GM21447 (cell line): Measurements from ENCODE around the gene CACNA2D4.

Experiments used
- ATAC-seq: cut with Tn5 transposase; IDR thresholded peaks from one replicate; pipeline ENCODE4 v1.9.1; 2021; ENCODE audit not compliant: unreplicated experiment

CACNA2D4 gene

GRCh38 chr12:1793426-1794210 is 124.8 kb downstream of the CACNA2D4 start:
- no peak for ATAC-seq

- ATAC-seq = no peak
Observed at GRCh38 chr12:1792406-1792805, 126.0 kb downstream of the CACNA2D4 start.

GRCh38 chr12:1791104-1791841 is 127.2 kb downstream of the CACNA2D4 start:
- no peak for ATAC-seq

GRCh38 chr12:1790444-1790843 is 128.0 kb downstream of the CACNA2D4 start:
- no peak for ATAC-seq

GRCh38 chr12:1787714-1788113 is 130.7 kb downstream of the CACNA2D4 start:
- no peak for ATAC-seq

- ATAC-seq = no peak
Observed at GRCh38 chr12:1782215-1782614, 136.2 kb downstream of the CACNA2D4 start.

GRCh38 chr12:1781772-1782171 is 136.7 kb downstream of the CACNA2D4 start:
- ATAC-seq = no peak

GRCh38 chr12:1779783-1780182 is 138.7 kb downstream of the CACNA2D4 start:
- no peak for ATAC-seq

GRCh38 chr12:1778911-1779310 is 139.5 kb downstream of the CACNA2D4 start:
- ATAC-seq = no peak

- ATAC-seq = no peak
Observed at GRCh38 chr12:1777798-1778197, 140.7 kb downstream of the CACNA2D4 start.

GRCh38 chr12:1776170-1776921 is 142.1 kb downstream of the CACNA2D4 start:
- ATAC-seq = no peak

- ATAC-seq = no peak
Observed at GRCh38 chr12:1773937-1774655, 144.4 kb downstream of the CACNA2D4 start.

- no peak for ATAC-seq
Observed at GRCh38 chr12:1769809-1770494, 148.5 kb downstream of the CACNA2D4 start.

- ATAC-seq = no peak
Observed at GRCh38 chr12:1768615-1769014, 149.8 kb downstream of the CACNA2D4 start.

- no peak for ATAC-seq
Observed at GRCh38 chr12:1767407-1768090, 150.9 kb downstream of the CACNA2D4 start.

- no peak for ATAC-seq
Observed at GRCh38 chr12:1766110-1766509, 152.3 kb downstream of the CACNA2D4 start.

- no peak for ATAC-seq
Observed at GRCh38 chr12:1763153-1763552, 155.3 kb downstream of the CACNA2D4 start.

GRCh38 chr12:1761857-1762256 is 156.6 kb downstream of the CACNA2D4 start:
- no peak for ATAC-seq

GRCh38 chr12:1760566-1761382 is 157.7 kb downstream of the CACNA2D4 start:
- no peak for ATAC-seq
